DMS 273 (cell line): ENCODE results near the gene ZNF208.
"Not testable (repeated sequence)": the region's sequence is repeated elsewhere in the genome, so short reads cannot be mapped to it uniquely, and the experiment has no call there.

ENCODE experiments used
- DNase-seq: peaks from one replicate; lab custom pipeline; 2025; ENCODE audit not compliant: unreplicated experiment; lab: John Stamatoyannopoulos, UW

ZNF208 gene

GRCh38 chr19:21885516-21885915, 125.2 kb downstream of the ZNF208 start:
- DNase-seq: not testable (repeated sequence)

- DNase-seq: not testable (repeated sequence)
These were observed 126.0 kb downstream of the ZNF208 start for GRCh38 chr19:21884786-21885185.

DNA sequence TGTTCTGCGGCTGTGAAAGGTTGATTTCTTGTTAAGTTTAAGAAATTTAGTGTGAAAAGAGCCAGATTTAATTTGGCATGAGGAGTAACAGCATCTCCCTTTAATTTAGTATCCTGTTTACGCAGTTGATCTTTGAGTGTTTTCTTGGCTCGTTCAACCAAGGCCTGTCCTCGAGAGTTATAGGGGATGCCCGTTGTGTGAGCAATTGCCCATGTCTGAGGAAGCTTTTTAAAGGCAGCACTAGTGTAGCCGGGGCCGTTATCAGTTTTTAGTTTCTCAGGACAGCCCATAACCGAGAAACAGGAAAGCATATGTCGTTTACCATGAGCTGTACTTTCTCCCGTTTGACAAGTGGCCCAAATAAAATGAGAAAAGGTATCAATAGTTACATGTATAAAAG, 127.2 kb downstream of the ZNF208 start:
- no peak for DNase-seq
